Loucy (cell line): ENCODE data around the gene PLA2G4E.

Experiments
- H2AFZ ChIP-seq: fragments of 200-600 bp; sonication (generic); 2 replicates; pipeline ENCODE4 v1.6.0; 2016; ENCODE audit warnings: antibody characterized with exemption, mild to moderate bottlenecking, low read length, moderate library complexity
- H3F3A ChIP-seq: fragments of 200-600 bp; 2 replicates; pipeline ENCODE4 v1.6.0; 2016; ENCODE audit warnings: antibody characterized with exemption, low read depth, mild to moderate bottlenecking
- H3K27me3 ChIP-seq: fragments of 200-600 bp; sonication (generic); 2 replicates; pipeline ENCODE4 v1.6.1; 2014; ENCODE audit warnings: low read length, mild to moderate bottlenecking; ENCODE audit not compliant: insufficient read depth, poor library complexity, severe bottlenecking
- H3K36me3 ChIP-seq: fragments of 200-600 bp; sonication (generic); 2 replicates; pipeline ENCODE4 v1.6.1; 2016; ENCODE audit warnings: low read length; ENCODE audit not compliant: insufficient read depth
- H3K4me1 ChIP-seq: fragments of 200-600 bp; sonication (generic); 2 replicates; pipeline ENCODE4 v1.5.1; 2014; ENCODE audit warnings: low read length, mild to moderate bottlenecking; ENCODE audit not compliant: insufficient read depth, poor library complexity, severe bottlenecking
- H3K4me2 ChIP-seq: fragments of 200-600 bp; sonication (generic); 2 replicates; pipeline ENCODE4 v1.6.0; 2014; ENCODE audit warnings: antibody characterized with exemption, low read length, low read depth, mild to moderate bottlenecking; ENCODE audit not compliant: poor library complexity, severe bottlenecking
- H3K4me3 ChIP-seq: fragments of 200-600 bp; sonication (generic); 2 replicates; pipeline ENCODE4 v1.5.1; 2014; ENCODE audit warnings: low read length, mild to moderate bottlenecking, mixed read lengths; ENCODE audit not compliant: poor library complexity, severe bottlenecking
- H3K79me2 ChIP-seq: fragments of 200-600 bp; sonication (generic); 2 replicates; pipeline ENCODE4 v1.6.1; 2014; ENCODE audit warnings: low read length; ENCODE audit not compliant: insufficient read depth
- H3K9ac ChIP-seq: fragments of 200-600 bp; sonication (generic); 2 replicates; pipeline ENCODE4 v1.6.0; 2014; ENCODE audit warnings: mild to moderate bottlenecking, low read depth, low read length, moderate library complexity; ENCODE audit not compliant: poor library complexity, severe bottlenecking
- H3K9me2 ChIP-seq: fragments of 200-600 bp; sonication (generic); replicated peaks from 2 replicates; pipeline ENCODE4 v1.6.1; 2016; ENCODE audit warnings: low read depth, low read length, mixed read lengths
- H3K9me3 ChIP-seq: fragments of 200-600 bp; sonication (generic); 2 replicates; pipeline ENCODE4 v1.6.1; 2014; ENCODE audit warnings: mild to moderate bottlenecking, antibody characterized with exemption, low read length, low read depth; ENCODE audit not compliant: insufficient read depth
- H4K20me1 ChIP-seq: fragments of 200-600 bp; sonication (generic); 2 replicates; pipeline ENCODE4 v1.6.0; 2014; ENCODE audit warnings: antibody characterized with exemption, low read length, mild to moderate bottlenecking; ENCODE audit not compliant: insufficient read depth, poor library complexity, severe bottlenecking
- CTCF ChIP-seq: fragments of 200-600 bp; sonication (generic); conservative IDR thresholded peaks from 2 replicates; pipeline ENCODE4 v1.5.1; 2014; ENCODE audit warnings: mild to moderate bottlenecking, antibody characterized with exemption, low read length
- EZH2phosphoT487 ChIP-seq: fragments of 200-600 bp; IDR thresholded peaks from 2 replicates; pipeline ENCODE4 v1.6.1; 2018; ENCODE audit warnings: antibody characterized with exemption, mild to moderate bottlenecking, moderate library complexity, borderline replicate concordance

The PLA2G4E gene

GRCh38 chr15:41992151-41992802, 28.6 kb downstream of the PLA2G4E start:
- Histone ChIP-seq H3K9me2 (no peaks in the 10 kb centered on the region), H3K4me1 (no peaks in the 10 kb centered on the region), H3K4me2 (no peak overlapping the region), H3F3A (no peaks in the 10 kb centered on the region), H3K9ac (no peak overlapping the region), H3K27me3 (no peaks in the 10 kb centered on the region), H3K36me3 (no peaks in the 10 kb centered on the region), H3K9me3 (no peaks in the 10 kb centered on the region), H4K20me1 (no peaks in the 10 kb centered on the region), H2AFZ (no peak overlapping the region), H3K79me2 (no peaks in the 10 kb centered on the region), H3K4me3 (no peak overlapping the region)
- TF ChIP-seq EZH2phosphoT487, result no peak
- TF ChIP-seq CTCF, result no peak

GRCh38 chr15:41990691-41991090, 30.2 kb downstream of the PLA2G4E start:
- H3K4me3 ChIP-seq, result no peak overlapping the region
- no peaks in the 10 kb centered on the region for H3K4me1 ChIP-seq
- TF ChIP-seq CTCF (no peak), EZH2phosphoT487 (no peak)
- H3K9me2 ChIP-seq, result no peaks in the 10 kb centered on the region
- H4K20me1 ChIP-seq, result no peaks in the 10 kb centered on the region
- no peaks in the 10 kb centered on the region for H3K36me3 ChIP-seq
- no peaks in the 10 kb centered on the region for H3K27me3 ChIP-seq
- H2AFZ ChIP-seq, result no peak overlapping the region
- H3F3A ChIP-seq, result no peaks in the 10 kb centered on the region
- H3K79me2 ChIP-seq, result no peaks in the 10 kb centered on the region
- no peak overlapping the region for H3K4me2 ChIP-seq
- no peak overlapping the region for H3K9ac ChIP-seq
- no peaks in the 10 kb centered on the region for H3K9me3 ChIP-seq

GRCh38 chr15:41990243-41990605, 30.6 kb downstream of the PLA2G4E start:
- no peaks in the 10 kb centered on the region for H4K20me1 ChIP-seq
- no peaks in the 10 kb centered on the region for H3K4me1 ChIP-seq
- H3K4me2 ChIP-seq, result no peak overlapping the region
- TF ChIP-seq EZH2phosphoT487 (no peak), CTCF (no peak)
- no peaks in the 10 kb centered on the region for H3K79me2 ChIP-seq
- H3K36me3 ChIP-seq, result no peaks in the 10 kb centered on the region
- no peak overlapping the region for H2AFZ ChIP-seq
- no peaks in the 10 kb centered on the region for H3F3A ChIP-seq
- H3K4me3 ChIP-seq, result no peak overlapping the region
- H3K9me3 ChIP-seq, result no peaks in the 10 kb centered on the region
- H3K9me2 ChIP-seq, result no peaks in the 10 kb centered on the region
- no peak overlapping the region for H3K9ac ChIP-seq
- H3K27me3 ChIP-seq, result no peaks in the 10 kb centered on the region
